OCI-M2 (cell line): Measurements from ENCODE around the gene CST9.
"Not testable (repeated sequence)": the region's sequence is repeated elsewhere in the genome, so short reads cannot be mapped to it uniquely, and the experiment has no call there.

Experiments
- DNase-seq: peaks from one replicate; lab custom pipeline; 2025; ENCODE audit not compliant: unreplicated experiment; lab: John Stamatoyannopoulos, UW

CST9 gene

DNA sequence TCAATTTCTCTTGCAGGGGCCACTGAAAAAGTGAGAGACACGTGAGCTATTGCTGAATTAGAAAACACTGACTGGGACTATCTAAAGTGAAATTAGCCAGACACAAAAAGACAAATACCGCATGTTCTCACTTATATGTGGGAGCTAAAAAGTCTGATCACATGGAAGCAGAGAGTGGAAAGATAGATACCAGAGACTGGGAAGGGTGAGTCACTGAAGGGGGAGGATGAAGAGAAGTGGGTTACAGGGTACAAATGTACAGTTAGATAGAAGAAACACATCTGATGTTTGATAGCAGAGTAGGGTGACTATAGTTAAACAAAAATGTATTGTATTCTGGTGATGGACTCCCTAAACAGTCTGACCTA lies 18.6 kb upstream of the CST9 start:
- no peak for DNase-seq

- DNase-seq: no peak
Observed at GRCh38 chr20:23623666-23624323, 18.1 kb upstream of the CST9 start.

GRCh38 chr20:23622839-23623343 lies 17.2 kb upstream of the CST9 start:
- no peak for DNase-seq

DNA sequence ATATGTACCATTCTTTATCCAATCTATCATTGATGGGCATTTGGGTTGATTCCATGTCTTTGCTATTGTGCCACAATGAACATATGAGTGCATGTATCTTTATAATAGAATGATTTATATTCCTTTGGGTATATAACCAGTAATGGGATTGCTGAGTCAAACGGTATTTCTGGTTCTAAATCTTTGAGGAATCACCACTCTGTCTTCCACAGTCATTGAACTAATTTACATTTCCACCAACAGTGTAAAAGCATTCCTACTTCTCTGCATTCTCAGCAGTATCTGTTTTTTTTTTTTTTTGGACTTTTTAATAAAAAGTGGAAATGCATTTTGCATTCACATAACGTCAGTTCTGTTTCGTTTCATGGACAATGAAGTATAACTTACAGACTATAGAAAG lies 16.7 kb upstream of the CST9 start:
- not testable (repeated sequence) for DNase-seq

DNA sequence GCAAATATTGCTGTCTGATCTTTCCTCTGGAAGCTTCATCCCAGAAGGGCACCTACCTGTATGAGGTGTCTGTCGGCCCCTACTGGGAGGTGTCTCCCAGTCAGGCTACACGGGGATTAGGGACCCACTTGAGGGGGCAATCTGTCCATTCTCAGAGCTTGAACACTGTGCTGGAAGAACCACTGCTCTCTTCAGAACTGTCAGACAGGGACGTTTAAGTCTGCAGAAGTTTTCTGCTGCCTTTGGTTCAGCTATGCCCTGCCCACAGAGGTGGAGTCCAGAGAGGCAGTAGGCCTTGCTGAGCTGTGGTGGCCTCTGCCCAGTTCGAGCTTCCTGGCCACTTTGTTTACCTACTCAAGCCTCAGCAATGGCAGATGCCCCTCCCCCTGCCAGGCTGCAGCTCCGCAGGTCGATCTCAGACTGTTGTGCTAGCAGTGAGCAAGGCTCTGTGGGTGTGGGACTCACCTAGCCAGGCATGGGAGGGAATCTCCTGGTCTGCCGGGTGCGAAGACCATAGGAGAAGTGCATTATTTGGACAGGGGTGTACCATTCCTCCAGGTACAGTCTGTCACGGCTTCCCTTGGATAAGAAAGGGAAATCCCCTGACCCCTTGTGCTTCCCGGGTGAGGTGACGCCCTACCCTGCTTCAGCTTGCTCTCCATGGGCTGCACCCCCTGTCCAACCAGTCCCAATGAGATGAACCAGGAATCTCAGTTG lies 15.1 kb upstream of the CST9 start:
- DNase-seq: not testable (repeated sequence)

GRCh38 chr20:23614163-23614562 lies 8.4 kb upstream of the CST9 start:
- no peak for DNase-seq

GRCh38 chr20:23613676-23614075 lies 8.0 kb upstream of the CST9 start:
- DNase-seq: no peak

DNA sequence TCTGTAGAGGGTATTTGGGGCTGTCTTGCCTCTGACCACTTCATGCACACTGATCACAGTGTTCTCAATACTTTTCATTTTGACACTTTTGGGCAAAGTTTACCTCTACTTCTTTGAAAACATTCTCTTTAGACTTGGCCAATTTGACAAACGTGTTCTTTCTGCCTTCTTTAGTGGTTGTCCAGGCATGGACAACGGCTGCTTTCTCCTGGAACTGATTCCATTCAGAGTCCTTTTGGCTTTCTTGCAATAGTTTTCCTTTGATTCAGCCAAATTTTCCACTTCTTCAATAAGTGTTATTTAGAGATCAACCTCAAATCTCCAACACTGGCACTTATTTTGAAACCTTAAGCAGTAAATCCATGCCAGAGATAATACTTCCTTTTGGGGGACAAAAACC lies 6.7 kb upstream of the CST9 start:
- no peak for DNase-seq

GRCh38 chr20:23609486-23610109 lies 3.9 kb upstream of the CST9 start:
- no peak for DNase-seq

DNA sequence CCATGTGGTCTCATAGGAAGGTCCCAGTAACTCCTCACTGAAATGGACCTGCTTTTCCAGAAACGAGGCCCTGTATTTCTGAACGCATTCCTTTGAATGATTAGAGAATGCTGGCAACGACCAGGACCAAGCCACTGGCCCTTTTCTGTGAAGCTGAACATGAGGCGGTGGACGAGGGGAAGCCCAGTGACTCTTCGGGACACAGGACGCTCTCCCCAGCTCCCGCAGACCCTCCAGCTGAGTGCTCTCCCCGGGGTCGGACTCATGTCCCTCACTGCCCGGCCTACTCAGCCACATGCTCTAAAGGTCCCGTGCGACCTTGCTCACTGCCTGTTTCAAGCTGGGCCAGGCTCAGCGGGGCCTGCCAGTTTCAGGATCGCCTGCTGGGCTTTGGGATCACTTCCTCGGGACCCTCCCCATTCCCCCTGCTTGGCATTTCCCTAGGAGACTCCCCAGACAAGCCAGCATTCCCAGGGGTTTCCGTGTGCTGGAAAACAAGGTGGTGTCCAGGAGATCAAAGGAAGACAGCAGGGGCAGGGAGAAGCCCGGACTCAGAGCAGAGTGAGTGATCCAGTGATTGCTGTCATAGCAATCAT lies 2.6 kb upstream of the CST9 start:
- DNase-seq: no peak

DNA sequence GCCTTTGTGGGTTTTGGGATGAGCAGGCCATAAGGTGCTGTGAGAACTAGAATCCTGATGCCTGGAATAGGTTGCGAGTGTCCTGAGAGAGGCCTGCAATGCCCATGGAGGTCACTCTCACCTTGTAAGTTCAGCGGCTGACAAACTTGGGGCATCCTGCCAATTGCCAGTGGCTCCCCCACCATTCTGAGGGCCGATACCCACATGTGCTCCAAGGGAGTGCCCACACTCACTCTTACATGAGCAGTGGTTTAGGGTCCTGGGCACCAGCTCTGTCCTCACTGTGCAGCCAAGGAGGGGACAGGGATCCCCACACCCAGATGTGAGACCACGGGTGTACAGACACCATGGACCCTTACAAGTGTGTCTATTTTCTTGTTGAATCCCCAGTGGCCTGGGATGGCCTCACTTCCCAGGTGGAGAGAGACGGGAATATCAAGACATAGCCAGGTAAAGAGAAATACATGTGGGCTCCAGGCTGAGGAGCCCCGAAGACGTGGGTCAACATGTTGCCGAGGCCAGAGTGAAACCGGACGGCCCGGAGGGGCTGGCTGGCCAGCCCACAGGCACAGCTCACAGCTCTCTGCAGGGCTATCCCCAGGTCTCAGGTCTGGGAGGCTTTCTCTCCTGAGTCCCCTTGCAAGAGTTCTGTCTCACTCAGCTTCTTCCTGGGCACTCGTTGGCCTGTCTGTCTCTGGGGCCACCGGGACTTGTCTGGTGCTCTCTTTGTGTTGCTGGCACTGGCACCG lies 2.0 kb upstream of the CST9 start:
- DNase-seq: no peak

DNA sequence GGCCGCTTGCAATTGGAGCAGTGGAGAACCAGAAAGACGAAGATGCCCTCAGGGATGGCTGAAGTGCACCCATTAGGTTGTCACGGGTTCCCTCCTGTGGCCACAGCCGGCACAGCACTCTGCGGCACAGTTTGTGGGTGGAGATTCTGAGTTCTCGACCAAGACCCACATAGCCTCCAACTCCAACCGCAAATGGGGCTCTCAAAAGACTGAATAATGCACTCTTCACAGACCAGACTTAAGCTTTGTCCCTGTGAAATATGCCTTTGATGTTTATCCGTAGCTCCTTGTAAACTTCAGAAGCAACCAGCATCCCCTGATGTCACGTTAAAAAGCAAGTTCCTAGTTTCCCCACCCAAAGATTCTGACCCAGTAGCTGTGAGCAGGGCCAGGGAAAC lies 934 bp upstream of the CST9 start:
- DNase-seq: no peak

- no peak for DNase-seq
Observed at GRCh38 chr20:23604306-23604705, 1.4 kb downstream of the CST9 start.

- DNase-seq: no peak
Observed at GRCh38 chr20:23603321-23603720, 2.4 kb downstream of the CST9 start.

DNA sequence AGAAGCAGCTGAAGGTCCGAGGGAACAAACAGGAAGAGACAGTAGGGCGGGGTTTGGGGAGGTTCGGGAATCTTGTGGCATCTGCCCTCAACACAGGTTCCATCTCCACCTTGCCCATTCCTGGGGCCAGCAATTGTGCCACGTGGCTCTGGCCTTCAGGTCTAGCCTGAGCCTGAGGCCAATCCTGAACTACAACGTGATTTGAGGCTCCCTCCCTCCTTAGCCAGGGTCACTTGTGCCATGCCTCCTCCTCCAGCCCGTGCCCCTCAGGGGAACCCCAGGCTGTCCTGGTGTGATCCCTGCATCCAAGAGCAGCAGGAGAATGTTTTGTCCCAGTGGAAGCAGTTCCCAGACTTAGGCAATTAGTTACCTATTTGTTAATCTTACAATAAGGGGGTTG lies 3.0 kb downstream of the CST9 start:
- no peak for DNase-seq

DNA sequence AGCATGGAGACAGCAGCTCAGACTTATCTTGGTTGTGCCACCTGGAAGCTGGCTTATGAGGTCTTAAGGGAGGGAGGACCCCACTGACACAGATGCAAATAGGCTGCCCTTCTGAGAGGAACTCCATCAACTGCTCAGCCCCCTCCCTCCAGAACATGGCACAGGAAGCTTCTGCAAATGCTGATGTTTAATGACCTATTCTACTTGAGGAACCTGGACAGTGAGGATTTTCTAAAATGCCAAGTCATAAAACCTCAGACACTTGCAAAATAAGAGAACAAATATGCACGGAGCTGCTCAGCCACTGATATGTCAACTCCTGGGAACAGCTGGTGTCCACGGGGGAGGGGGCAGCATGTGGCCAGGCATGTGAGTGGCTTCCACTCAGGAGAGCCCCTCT lies 3.5 kb downstream of the CST9 start:
- DNase-seq: no peak

GRCh38 chr20:23601715-23602114 lies 4.0 kb downstream of the CST9 start:
- no peak for DNase-seq

GRCh38 chr20:23598481-23598880 lies 7.2 kb downstream of the CST9 start:
- no peak for DNase-seq

DNA sequence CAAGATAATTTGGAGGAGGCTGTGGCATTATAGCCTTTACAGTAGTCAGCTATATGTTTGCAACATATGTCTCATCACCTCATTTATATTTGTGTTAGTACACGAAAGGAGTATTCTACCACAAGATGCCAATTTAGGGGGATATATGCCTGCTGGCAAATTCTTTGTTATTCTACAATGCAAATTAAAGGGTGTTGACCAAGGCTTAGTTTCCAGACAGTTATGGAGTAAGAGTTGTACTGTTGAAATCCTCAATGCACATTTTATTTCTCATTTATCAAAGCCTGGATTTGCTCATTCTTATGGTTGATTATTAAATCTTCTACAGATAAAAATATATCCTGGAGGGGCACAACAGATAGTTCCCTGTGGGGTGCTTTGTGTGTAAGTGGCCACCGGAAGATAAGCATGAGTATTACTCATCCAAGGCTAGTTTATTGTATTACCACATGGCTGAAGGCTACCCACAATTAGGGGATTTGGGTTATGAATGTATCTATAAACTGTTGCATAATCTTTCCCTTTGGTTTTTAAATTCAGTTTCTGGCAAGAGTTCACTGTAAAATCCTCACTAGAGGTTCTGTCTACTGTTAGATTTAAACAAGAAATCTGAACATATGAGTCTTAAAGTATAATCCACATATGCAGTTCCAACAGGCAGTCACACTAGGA lies 9.0 kb downstream of the CST9 start:
- no peak for DNase-seq

- DNase-seq: no peak
Observed at GRCh38 chr20:23595941-23596340, 9.8 kb downstream of the CST9 start.
